NCI-H146 treated with DMSO at 0.1 percent for 48 hours (cell line): ENCODE data around the gene PXDN.
A peak's percentile ranks its signal among the peaks of the same experiment; 100 is the strongest.
"Not testable (repeated sequence)": the region's sequence is repeated elsewhere in the genome, so short reads cannot be mapped to it uniquely, and the experiment has no call there.

Experiments
- DNase-seq: peaks from one replicate; lab custom pipeline; 2025; ENCODE audit not compliant: unreplicated experiment; lab: John Stamatoyannopoulos, UW

Gene PXDN

DNA sequence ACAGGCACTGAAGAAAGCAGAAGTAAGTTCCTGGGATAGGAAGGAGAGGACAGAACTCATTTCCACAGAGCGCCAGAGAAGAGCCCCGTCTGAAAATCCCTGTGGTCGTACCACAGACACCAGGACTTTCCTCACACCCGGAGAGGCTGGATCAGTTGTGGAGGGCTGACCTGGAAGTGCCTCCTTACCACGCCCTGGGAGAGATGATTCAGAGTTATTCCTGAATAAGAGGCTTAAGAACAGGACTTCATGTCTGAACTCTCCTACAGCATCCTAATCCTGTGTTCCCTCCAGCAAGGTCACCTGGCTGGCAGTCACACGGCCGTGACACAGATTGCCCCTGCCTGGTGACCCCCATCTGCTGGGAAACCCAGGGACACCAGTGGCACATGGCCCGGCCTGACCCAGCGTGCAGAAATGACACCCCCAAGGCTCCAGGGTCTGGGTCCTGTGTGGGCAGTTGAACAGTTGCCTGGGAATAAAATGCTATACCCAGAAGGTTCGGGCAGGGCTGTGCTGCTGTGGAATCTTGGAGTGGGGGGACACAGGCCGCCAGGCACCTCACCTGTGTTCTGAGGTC is 105.9 kb downstream of the PXDN start:
- DNase-seq, result no peak

DNA sequence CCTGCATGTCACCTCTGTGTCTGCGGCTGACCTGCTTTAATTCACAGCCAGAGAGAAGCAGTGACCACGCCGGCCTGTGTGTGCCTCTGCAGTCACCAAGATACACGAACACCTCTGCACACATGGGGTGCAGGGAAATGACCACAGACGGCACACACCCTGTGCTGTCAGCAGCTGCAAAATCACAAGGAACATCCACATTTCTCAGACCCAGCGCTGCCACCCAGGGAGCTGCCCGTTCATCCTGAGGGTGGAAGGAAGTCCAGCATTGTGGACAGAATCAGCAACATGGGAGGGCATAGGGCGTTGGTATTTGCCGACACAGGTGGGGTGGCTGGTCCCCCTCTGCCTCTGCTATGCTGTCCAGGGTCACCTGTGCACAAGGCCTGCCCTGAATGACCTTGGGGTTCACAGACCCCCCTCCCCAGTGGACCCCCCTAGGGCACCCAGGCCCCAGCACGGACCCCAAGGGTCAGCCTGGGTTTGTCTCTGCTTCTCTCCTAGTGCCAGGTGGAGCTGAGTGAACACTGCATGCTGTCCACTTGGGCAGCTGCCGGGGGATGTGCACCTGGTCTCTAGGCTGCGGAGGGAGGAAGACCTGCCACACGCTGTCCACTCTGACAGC is 107.4 kb downstream of the PXDN start:
- no peak for DNase-seq

DNA sequence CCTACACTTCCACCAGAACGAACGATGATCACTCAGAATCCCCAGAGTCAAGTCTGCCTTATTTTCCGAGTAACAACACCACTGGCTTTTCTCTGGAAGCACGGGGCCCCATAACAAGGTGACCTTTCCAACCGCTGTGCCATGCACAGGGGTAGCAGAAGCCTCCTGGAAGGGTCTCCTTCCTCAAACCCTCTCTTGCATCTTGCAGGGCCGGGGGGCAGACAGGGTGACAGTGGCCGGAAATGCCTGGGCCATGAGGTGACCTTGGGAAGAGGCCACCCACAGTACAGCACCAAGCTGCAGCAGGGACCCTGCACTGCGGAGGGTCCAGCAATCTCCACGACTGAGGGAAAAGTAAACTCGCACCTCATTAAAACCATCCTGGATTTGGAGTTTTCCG is 108.5 kb downstream of the PXDN start:
- no peak for DNase-seq

DNA sequence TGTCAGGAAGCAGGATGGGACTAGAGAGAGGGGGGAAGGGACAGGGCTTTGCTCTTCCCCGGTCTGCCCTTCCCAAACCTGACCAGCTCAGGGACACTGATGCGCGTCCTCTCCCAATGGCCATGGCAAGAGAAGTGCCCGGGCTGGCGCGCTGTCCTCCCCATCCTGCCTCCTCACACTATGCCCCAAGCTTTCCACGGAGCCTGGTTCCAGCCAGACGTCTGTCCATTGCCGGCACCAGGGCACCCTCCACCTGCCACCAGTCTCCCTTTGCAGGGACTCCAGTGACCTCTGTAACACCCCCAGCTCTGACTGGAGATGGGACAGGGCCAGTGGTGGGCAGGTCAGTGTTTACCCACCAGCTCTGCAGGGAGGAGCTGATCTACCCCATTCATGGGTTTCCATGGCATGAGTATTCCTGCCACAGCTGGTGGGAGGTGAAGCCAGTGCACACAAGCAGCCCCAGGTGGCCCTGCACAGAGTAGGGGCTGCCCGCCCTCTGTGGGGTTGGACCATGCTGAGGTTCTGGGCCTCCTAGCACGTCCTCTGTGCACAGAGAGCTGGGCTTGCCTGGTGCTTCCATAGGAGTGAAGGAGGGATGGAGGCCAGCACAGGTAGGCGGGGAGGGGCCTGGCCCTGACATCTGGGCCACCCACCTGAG is 109.5 kb downstream of the PXDN start:
- no peak for DNase-seq

DNA sequence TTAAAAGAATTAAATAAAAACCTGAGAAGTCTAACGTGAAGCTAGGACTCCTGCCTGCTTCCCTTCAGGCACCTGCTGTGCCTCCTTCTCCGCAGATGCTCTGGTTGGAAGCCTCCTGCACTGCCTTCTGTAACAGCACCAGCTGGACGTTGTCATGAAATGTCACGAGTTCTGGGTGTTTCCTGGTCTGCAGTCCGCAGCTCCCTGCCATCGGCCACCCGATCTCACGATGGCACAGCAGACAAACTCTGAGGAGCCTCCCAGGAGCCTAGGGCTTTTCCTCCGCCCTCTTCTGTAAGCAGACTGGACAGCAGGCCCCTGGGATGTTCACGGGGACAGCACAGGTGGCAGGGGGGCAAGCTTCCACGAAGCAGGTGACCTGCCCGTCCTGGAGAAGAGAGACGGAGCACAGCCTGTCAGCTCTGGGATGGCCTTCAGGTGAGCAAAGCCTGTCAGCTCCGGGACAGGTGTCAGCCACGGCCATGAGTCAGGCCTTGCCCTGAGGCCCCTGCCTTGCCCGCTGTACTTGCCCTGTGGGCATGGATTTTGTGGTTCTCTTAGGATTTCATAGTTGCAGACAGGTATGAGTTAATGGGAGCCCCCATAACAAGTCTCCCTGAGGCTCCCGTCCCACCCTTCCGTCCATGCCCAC is 110.3 kb downstream of the PXDN start:
- no peak for DNase-seq

DNA sequence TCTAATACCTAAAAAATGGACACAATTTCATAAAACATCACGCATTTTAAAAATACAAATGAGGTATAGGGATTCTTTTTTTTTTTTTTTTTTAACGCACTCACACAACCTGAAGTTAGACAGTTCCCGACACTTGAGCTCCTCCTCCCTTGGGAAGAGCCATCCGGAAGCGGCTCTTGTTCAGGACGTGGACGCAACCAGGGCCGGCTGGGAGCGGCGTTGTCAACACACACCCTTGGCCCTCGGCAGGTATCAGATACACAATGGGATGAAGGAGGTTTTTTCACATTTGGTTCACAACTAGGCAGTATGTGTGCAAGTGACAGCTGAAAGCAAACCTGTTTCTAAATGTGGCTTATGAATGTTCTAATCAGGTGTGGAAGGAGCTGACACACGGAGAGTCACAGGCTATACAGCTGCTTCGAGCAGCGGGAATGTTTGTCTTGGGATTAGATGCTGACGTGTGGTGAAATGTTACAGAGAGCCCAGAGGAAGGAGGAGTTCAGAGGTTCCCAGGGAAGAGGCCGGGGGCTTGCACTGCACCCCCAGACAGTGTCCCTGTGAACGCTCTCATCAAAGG is 111.1 kb downstream of the PXDN start:
- no peak for DNase-seq

DNA sequence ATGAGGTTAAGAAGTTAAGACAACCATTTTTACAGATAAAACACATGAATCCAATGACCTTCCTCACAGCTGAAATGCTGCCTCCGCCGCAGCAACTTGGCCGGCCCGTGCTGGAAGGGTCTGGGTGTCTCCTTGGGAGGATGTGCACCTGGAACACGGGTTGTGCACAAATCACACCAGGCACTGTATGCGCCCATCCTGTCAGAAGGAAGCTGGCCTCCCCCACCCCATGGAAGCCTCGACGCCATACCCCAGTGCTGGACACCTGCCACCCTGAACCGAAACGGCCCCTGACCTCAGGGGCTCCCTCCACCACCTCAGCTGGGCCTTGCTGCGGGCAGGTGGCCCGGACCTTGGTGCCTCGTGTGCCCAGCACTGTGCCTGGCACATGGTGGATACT is 111.8 kb downstream of the PXDN start:
- DNase-seq, result no peak

DNA sequence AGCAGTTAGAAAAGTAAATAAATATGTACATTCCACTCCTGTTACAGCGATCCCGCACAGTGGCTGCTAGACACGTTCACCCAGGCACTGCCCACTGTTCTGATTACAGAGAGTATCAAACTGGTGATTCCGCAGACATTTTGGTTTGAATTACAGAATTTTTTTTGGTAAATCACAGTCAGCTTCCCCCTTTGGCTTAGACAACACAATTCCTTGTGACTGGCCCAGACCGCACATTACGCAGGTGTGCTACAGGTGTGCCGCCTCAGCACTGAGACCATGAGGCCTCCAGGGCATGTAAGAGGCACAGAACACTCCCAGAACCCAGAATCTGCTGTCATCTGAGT is 112.3 kb downstream of the PXDN start:
- no peak for DNase-seq

DNA sequence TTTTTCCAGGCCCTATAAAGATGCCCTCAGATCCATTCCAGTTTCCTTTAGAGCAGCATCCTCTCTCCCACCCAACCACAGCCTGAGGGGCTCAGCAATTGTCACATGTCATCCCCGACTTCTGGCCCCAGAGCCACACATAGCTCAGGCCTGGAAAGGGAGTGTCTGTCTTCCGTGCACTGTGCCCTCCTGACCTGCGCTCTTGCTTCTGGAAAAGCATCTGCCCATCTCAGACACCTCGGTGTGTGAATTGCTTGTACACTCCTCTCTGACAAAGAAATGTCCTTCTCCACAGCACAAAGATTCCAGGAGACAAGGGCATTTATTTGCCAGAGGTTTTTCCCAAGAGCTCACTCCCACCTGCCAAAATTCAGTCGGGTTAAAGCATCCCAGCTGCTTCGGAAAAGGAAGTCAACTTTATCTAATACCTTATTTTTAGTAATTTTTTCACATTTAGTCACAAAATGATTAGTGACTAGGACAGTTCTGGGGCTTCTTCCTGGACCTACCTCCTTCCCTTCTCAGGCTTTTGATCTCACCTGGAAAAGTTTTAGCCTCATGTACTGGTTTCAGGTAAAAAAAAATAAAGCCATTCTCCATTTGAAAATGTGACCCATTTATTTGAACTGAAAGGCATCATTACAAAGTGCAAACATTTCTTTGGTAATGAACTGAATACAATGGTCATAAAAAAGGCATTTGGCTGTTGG is 112.9 kb downstream of the PXDN start:
- no peak for DNase-seq

DNA sequence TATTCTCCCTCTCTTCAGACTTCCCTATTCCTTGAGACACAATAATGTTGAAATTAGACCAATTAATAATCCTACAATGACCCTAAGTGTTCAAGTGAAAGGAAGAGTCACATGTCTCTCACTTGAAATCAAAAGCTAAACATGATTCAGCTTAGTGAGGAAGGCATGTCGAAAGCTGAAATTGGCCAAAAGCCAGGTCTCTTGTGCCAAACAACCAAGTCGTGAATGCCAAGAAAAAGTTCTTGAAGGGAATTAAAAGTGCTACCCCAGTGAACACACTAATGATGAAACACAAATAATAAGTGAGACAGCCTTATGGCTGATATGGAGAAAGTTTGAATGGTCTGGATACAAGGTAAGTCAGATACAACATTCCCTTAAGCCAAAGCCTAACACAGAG is 115.4 kb downstream of the PXDN start:
- no peak for DNase-seq

DNA sequence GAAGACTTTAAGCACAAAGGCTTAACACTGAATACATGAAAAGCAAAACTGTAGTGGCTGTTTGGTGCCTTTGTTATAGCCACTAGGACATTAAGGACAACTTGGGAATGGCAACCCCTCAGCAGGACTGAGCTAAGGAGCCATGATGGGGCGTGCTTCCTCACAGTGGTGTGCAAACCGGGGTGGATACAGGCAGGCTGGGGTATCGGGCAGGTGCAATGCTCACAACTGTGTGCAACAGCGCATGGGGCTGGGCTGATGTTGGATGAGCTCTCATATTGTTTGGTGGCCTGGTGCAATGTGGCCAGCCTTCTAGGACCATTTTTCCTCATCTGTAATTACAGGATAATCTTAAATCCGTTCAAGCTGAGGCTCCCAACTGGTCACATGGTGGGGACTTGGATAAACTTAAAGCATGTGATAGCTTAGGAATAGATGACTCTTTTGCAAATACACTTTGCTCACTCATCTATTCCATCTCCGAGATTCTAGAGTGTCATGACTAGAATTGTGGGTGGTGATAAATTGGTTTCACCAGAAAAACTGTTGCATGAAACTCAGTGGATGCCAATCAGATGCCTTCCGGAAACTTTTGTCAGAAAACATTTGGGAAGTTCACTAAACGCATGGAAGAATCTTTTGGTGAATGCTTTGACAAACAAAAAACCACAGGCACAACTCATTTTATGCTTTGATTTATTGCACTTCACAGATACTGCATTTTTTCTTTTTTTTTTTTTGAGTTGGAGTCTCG is 116.5 kb downstream of the PXDN start:
- DNase-seq, result no peak

DNA sequence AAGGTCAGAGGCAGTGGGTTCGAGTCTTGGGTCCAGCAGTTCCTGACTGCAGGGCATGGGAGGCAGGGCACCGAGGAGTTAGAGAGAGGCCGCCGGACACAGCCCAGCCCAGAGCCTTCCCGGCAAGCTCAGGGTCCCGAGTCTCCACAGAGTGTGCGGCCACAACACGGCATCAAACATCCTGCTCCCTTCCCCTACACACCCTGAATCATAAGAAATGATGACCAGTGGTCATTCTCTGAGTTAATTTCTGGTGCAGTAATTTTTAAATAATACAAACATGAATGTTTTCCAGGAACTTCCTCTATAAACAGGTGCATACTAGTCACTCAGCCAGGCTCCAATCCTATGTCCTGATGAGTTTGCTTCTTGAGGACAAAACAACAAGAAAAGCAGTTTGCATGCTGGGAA is 118.0 kb downstream of the PXDN start:
- DNase-seq, result no peak

DNA sequence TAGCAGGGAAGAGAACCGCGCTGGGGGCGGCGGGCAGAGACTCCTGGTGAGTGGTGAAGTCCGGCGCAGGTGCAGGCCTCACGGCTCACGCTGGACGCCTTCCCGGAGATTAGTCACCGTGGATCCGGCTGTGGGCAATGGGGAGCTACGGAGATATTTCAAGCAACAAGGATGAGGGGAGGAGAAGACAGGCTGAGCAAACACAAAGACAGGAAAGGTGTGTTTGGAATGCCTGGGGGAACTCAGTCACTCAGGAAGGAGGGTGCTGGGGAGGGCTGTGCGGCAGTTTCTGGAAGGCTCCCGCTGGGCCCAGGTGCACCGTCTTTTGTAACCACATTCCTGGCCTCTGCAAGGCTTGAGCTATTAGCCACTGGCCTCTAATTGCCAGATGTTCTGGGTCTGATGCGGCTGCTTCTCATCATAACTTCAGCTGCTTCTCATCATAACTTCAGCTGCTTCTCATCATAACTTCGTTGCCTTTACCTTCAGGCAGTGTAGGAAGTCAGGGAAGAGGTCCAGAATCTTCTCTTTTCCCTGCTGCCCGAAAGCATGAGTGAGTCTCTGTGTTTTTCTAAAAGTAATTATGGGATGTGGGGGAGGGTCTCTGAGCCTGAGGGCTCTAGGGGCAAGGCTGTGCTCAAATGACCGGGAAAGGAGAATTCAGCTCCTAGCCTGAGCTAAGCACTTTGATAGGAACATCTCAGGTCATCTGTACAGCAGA is 118.9 kb downstream of the PXDN start:
- peak; percentile 20 for DNase-seq

DNA sequence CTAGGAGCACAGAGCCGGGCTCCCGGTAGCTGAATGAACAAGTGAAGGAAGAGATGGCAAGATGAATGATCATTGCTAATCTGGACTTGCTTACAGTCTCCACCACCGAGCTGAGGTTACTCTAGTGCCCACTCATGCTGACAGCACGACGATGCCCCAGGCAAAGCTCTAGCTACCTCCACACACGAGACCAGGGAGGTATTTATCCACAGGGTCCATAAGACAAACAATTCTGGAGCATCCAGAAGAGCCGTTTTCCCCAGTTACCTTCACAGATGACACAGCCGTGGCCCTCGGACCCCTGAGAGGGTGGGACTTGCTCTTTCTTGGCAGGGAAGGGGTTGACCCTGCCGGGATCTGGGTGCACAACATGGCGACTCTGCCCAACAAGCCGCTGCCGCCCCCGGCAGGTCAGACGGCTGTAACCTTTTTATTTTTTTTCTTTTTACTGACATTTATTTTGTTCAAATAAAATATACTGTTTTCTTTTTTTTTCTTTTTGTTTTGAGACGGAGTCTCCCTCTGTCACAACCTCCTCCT is 120.3 kb downstream of the PXDN start:
- DNase-seq, result no peak

DNA sequence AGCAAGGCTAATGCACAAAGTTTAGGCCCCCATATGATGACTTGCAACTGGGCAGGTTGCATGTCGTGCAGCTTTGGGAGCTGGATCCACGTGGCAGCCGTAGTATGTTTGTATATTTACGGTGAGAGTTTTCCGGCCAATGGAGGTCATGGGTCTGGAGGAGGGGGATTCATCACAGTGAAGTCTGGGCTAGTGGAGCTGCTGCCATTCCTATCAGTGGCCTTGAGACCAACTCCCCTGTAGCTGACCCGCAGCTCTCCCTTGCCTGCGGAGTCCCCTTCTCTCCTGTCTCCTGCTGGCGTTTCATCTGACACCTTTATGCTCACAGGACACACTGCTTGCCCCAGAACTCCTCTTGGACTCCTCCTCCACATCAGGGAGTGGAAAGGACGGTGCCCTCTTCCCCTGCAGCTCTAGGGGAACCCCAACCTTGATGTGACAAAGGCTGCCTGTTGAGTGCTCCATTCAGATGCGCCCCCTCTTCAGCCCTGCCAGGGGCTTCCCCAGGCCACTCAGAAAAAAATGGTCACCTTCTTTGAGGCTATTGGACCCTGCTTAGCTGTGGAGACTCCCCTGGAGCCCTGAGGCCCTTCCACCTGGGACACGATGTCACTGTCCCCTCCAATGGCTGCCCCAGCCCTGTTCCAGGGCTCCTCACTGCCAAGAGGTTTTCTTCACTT is 121.7 kb downstream of the PXDN start:
- no peak for DNase-seq

DNA sequence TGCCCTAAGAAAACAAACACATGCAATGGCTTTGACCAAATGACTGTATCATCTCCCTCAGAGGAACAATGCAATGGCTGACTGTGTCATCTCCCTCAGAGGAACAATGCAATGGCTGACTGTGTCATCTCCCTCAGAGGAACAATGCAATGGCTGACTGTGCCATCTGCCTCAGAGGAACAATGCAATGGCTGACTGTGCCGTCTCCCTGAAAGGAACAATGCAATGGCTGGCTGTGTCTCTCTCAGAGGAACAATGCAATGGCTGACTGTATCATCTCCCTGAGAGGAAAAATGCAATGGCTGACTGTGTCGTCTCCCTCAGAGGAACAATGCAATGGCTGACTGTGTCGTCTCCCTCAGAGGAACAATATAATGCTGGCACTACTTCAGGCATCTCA is 122.3 kb downstream of the PXDN start:
- DNase-seq, result not testable (repeated sequence)

DNA sequence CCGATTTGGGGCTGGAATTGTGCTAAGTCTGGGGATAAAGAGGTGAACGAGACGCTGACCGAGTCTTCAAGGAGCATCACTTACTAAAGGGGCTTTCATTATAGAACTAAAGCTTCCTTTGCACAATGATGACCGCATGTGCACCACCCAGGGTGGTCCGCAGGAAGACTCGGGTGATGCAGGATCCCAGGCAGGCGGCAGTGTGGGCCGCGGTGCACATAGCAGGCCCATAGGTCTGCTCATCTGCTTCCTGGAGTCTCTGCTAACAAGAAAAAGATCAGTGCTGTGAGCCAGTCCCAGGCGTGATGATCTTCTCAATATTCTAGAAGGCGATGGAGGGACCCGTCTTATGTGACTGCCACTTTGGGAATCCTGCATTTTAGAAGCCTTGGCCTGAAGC is 122.8 kb downstream of the PXDN start:
- no peak for DNase-seq

DNA sequence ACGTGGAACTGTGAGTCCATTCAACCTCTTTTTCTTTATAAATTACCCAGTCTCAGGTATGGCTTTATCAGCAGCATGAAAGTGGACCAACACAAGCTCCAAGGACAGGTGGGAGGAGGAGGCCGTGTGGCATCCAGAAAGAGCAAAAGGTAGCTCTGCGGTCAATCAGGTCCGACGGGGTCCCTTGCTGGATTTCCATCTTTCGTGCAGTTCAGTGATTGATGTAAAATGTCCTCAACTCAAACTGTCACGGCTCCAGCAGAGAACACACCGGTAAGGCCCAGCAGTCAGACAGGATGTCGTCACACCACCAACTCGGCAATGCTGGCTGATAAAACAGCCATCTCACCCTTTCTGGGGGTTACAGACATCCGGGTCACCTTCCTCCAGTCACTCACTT is 123.3 kb downstream of the PXDN start:
- no peak for DNase-seq

DNA sequence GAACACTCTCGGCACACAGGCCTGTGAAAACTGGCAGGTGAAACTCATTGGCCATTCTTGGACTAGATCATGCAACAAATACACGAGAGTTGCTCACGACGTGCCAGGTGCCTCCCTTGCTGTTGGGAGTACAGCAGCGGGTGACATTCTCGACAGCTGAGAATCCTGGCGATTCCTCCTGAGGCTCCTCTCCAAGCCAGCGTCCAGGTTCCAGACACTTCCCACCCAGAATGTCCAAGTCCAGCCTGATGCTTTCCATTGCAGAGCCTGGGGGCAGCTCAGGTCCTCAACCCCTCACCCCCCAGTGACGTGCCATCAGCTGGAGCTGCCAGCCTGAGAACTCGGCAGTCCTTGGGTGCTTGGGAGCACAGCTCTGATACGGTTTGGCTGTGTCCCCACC is 124.2 kb downstream of the PXDN start:
- no peak for DNase-seq
